ENCODE data around the gene PNKD.

- TF ChIP-seq CTCF (IDR thresholded peaks at IDR 0.05; ENCODE audit: low read depth, low read length, poor library complexity, severe bottlenecking) = no peak
- TF ChIP-seq EZH2phosphoT487 (IDR thresholded peaks at IDR 0.05; ENCODE audit: borderline replicate concordance, low read length) = no peak
These were observed 57.3 kb downstream of the PNKD start for GRCh38 chr2:218327451-218328210.
